Ascending aorta (tissue), 2 donors: ENCODE data around the gene PTPRN. TPM values are rescaled to one million over a fixed set of nuclear protein-coding genes. Genes with fewer than 3 reads are reported as not detected.

Source experiments
- DNase-seq, 2 donors: peaks; one replicate each; pipeline ENCODE4 v3.0.0-alpha.2; 2019; ENCODE audit warnings: low spot score in 2 of 2
- H3K27ac ChIP-seq, 2 donors: fragments of 200-600 bp; sonication (generic); one replicate each; pipeline ENCODE4 v1.5.1; 2016 to 2017; ENCODE audit warnings: mild to moderate bottlenecking in 1 of 2
- H3K27me3 ChIP-seq: fragments of 200-600 bp; sonication (generic); one replicate; pipeline ENCODE4 v1.5.1; 2017
- H3K36me3 ChIP-seq, 2 donors: fragments of 200-600 bp; sonication (generic); one replicate each; pipeline ENCODE4 v1.5.1; 2016
- H3K4me1 ChIP-seq, 2 donors: fragments of 200-600 bp; sonication (generic); one replicate each; pipeline ENCODE4 v1.5.1; 2016 to 2017; ENCODE audit warnings: mild to moderate bottlenecking in 1 of 2
- H3K4me3 ChIP-seq, 2 donors: fragments of 200-600 bp; sonication (generic); one replicate each; pipeline ENCODE4 v1.5.1; 2016 to 2017; ENCODE audit warnings: mild to moderate bottlenecking in 1 of 2
- H3K9me3 ChIP-seq, 2 donors: fragments of 200-600 bp; sonication (generic); one replicate each; pipeline ENCODE4 v1.5.1; 2016
- CTCF ChIP-seq, 3 experiments: fragments of 200-600 bp in 2 of 3; fragments of 450-650 bp in 1 of 3; sonication (generic) in 2 of 3; IDR thresholded peaks; one replicate each; pipeline ENCODE4 v1.5.1; 2016 to 2019; ENCODE audit warnings: antibody characterized with exemption in 3 of 3, mild to moderate bottlenecking in 1 of 3, moderate library complexity in 1 of 3
- intact Hi-C: fragments of 100-400 bp; cut with DNase I; formaldehyde crosslinking; loops from one replicate; pipeline ENCODE4 v1.15.1; 2023
- total RNA-seq: library from RNA; depleted of rRNA; stranded (reverse); fragments of >200 nt; gene quantifications from one replicate; pipeline ENCODE4 v1.1.0, GENCODE V29; 2016

PTPRN gene
- total RNA-seq, 1 donor from 2014 or later = not detected

- intact Hi-C loops = loop anchor here (5.0 to 10.0 kb wide), 2 partner anchors 95 to 242 kb away; partner anchors contain the start of gene DNPEP
- DNase-seq = peak in 1 of 2 donors; percentile 48
- H3K36me3 ChIP-seq = no peaks in the 10 kb centered on the region
- peaks cover 5 to 20% of the 10 kb centered on the region in 2 donors for H3K4me1 ChIP-seq
- H3K27me3 ChIP-seq = no peaks in the 10 kb centered on the region
- no peak for TF ChIP-seq CTCF (IDR thresholded peaks at IDR 0.05)
- H3K9me3 ChIP-seq = no peaks in the 10 kb centered on the region
- no peak overlapping the region for H3K27ac ChIP-seq
- H3K4me3 ChIP-seq = no peak overlapping the region
These were observed 16.6 kb downstream of the PTPRN start for GRCh38 chr2:219292616-219293015.

GRCh38 chr2:219291910-219292490 lies 17.2 kb downstream of the PTPRN start:
- no peaks in the 10 kb centered on the region for H3K36me3 ChIP-seq
- H3K4me1 ChIP-seq = peaks cover 5 to 20% of the 10 kb centered on the region in 2 donors
- no peak overlapping the region for H3K27ac ChIP-seq
- intact Hi-C loops = loop anchor here (5.0 to 10.0 kb wide), 2 partner anchors 95 to 243 kb away; partner anchors contain the start of gene DNPEP
- DNase-seq = peak in 1 of 2 donors; percentile 61
- H3K9me3 ChIP-seq = no peaks in the 10 kb centered on the region
- no peak for TF ChIP-seq CTCF (IDR thresholded peaks at IDR 0.05)
- H3K4me3 ChIP-seq = no peak overlapping the region
- no peaks in the 10 kb centered on the region for H3K27me3 ChIP-seq

- peaks cover 0 to 3% of the 10 kb centered on the region in 2 donors for H3K36me3 ChIP-seq
- peaks cover 5 to 22% of the 10 kb centered on the region in 2 donors for H3K4me1 ChIP-seq
- no peaks in the 10 kb centered on the region for H3K9me3 ChIP-seq
- no peak overlapping the region for H3K4me3 ChIP-seq
- TF ChIP-seq CTCF (IDR thresholded peaks at IDR 0.05) = no peak
- H3K27me3 ChIP-seq = no peaks in the 10 kb centered on the region
- intact Hi-C loops = loop anchor here (5.0 to 10.0 kb wide), 2 partner anchors 96 to 243 kb away; partner anchors contain the start of gene DNPEP
- peak in 1 of 2 donors; percentile 61 for DNase-seq
- H3K27ac ChIP-seq = no peak overlapping the region
These were observed 17.8 kb downstream of the PTPRN start for GRCh38 chr2:219291394-219291793.

GRCh38 chr2:219290381-219291171 lies 18.6 kb downstream of the PTPRN start:
- no peak for TF ChIP-seq CTCF (IDR thresholded peaks at IDR 0.05)
- peaks cover 2 to 3% of the 10 kb centered on the region in 2 donors for H3K36me3 ChIP-seq
- peak overlapping the region; percentile 69 to 71 for H3K27ac ChIP-seq
- intact Hi-C loops = loop anchor here (5.0 to 10.0 kb wide), 2 partner anchors 97 to 244 kb away; partner anchors contain the start of gene DNPEP
- no peaks in the 10 kb centered on the region for H3K27me3 ChIP-seq
- peak in 1 of 2 donors; percentile 56 for DNase-seq
- no peaks in the 10 kb centered on the region for H3K9me3 ChIP-seq
- no peak overlapping the region for H3K4me3 ChIP-seq
- peaks cover 5 to 25% of the 10 kb centered on the region in 2 donors for H3K4me1 ChIP-seq

GRCh38 chr2:219289537-219290361 lies 19.5 kb downstream of the PTPRN start:
- Histone ChIP-seq H3K27me3 (no peaks in the 10 kb centered on the region), H3K27ac (peak overlapping the region; percentile 69 to 71), H3K4me3 (peak overlapping the region in 1 of 2 donors; percentile 33), H3K9me3 (no peaks in the 10 kb centered on the region), H3K4me1 (peaks cover 5 to 22% of the 10 kb centered on the region in 2 donors), H3K36me3 (peaks cover 9 to 10% of the 10 kb centered on the region in 2 donors)
- intact Hi-C loops = loop anchor here (1.0 to 10.0 kb wide), 3 partner anchors 10 to 245 kb away; partner anchors contain the start of genes DNAJB2 and DNPEP
- no peak for TF ChIP-seq CTCF (IDR thresholded peaks at IDR 0.05)
- peak in 1 of 2 donors; percentile 90 for DNase-seq
